GM06990 (cell line): ENCODE measurements around the gene POFUT2.

Experiments used
- DNase-seq: peaks from one replicate; pipeline ENCODE4 v3.0.0-alpha.2; 2011; ENCODE audit not compliant: insufficient read length; ENCODE audit errors: extremely low read depth
- H3K27me3 ChIP-seq: replicated peaks from 2 replicates; pipeline ENCODE4 v1.6.0; 2011; ENCODE audit warnings: low read length; ENCODE audit not compliant: control insufficient read depth, insufficient read depth
- H3K36me3 ChIP-seq: 2 replicates; pipeline ENCODE4 v1.5.1; 2011; ENCODE audit warnings: low read length; ENCODE audit not compliant: control insufficient read depth, insufficient read depth
- H3K4me3 ChIP-seq: replicated peaks from 2 replicates; pipeline ENCODE4 v1.5.1; 2011; ENCODE audit warnings: low read depth, mild to moderate bottlenecking, control low read depth, low read length
- CTCF ChIP-seq: IDR thresholded peaks from 2 replicates; pipeline ENCODE4 v1.5.1; 2011; ENCODE audit warnings: low read length, control low read depth, mild to moderate bottlenecking, inconsistent platforms; ENCODE audit not compliant: insufficient read depth, poor library complexity, severe bottlenecking

The POFUT2 gene

GRCh38 chr21:45323487-45324311, 36.0 kb upstream of the POFUT2 start:
- no peaks in the 10 kb centered on the region; the same call in 1 of the 2 replicates for H3K27me3 ChIP-seq
- no peaks in the 10 kb centered on the region for H3K36me3 ChIP-seq
- no peak for TF ChIP-seq CTCF
- H3K4me3 ChIP-seq, result no peak overlapping the region
- no peak for DNase-seq

- no peak overlapping the region for H3K4me3 ChIP-seq
- H3K27me3 ChIP-seq, result no peaks in the 10 kb centered on the region; the same call in 1 of the 2 replicates
- no peak for DNase-seq
- no peak for TF ChIP-seq CTCF
- H3K36me3 ChIP-seq, result no peaks in the 10 kb centered on the region
Measured at GRCh38 chr21:45322960-45323461, 35.3 kb upstream of the POFUT2 start.

- no peak for DNase-seq
- no peaks in the 10 kb centered on the region; the same call in 1 of the 2 replicates for H3K27me3 ChIP-seq
- TF ChIP-seq CTCF, result no peak
- H3K36me3 ChIP-seq, result no peaks in the 10 kb centered on the region
- no peak overlapping the region for H3K4me3 ChIP-seq
Measured at GRCh38 chr21:45322231-45322959, 34.7 kb upstream of the POFUT2 start.

GRCh38 chr21:45320261-45321025, 32.7 kb upstream of the POFUT2 start:
- TF ChIP-seq CTCF, result no peak
- no peak for DNase-seq
- Histone ChIP-seq H3K27me3 (no peaks in the 10 kb centered on the region; the same call in 1 of the 2 replicates), H3K36me3 (no peaks in the 10 kb centered on the region), H3K4me3 (no peak overlapping the region)

GRCh38 chr21:45319461-45320211, 31.9 kb upstream of the POFUT2 start:
- DNase-seq, result no peak

More at GRCh38 chr21:45319461-45320211, 31.9 kb upstream of the POFUT2 start:
- no peaks in the 10 kb centered on the region for H3K36me3 ChIP-seq
- no peaks in the 10 kb centered on the region; the same call in 1 of the 2 replicates for H3K27me3 ChIP-seq
- H3K4me3 ChIP-seq, result no peak overlapping the region
- no peak for TF ChIP-seq CTCF
